GM20431 (cell line): ENCODE data around the gene TMEM196.

ENCODE experiments used
- in situ Hi-C: fragments of 300-500 bp; cut with MseI, MboI; formaldehyde crosslinking; loops from one replicate; pipeline ENCODE4 v1.15.0; 2020; ENCODE audit warnings: low sequenced_read_pairs; ENCODE audit not compliant: unreplicated experiment

The TMEM196 gene

GRCh38 chr7:19772841-19773760, at the start of gene TMEM196:
TSS of gene TMEM196 (minus strand) at chr7:19773617. CDS start at chr7:19772696, 921 bp downstream.
- in situ Hi-C loops, result loop anchor here (25.0 kb wide), 1 partner anchor 389 kb away; no protein-coding TSS in a partner anchor

DNA sequence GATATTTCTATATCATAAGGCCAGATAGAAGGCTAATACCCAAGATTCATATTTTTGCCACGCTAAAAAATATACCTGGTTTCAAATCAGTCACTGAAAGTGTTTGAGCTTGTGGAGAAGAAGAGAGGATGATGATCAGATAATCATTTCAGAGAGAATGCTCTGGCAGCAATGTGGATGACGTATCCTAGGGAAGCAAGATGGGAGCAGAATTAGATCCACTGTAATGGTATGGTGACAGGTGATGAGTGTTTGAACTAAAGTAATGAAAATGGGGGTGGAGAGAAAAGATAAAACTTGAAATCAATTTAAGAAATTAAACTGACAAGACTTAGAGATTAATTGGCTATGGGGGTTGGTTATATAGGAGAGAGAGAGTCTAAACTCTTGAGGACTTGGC, 42.7 kb upstream of the TMEM196 start:
- in situ Hi-C loops, result no loop called here

DNA sequence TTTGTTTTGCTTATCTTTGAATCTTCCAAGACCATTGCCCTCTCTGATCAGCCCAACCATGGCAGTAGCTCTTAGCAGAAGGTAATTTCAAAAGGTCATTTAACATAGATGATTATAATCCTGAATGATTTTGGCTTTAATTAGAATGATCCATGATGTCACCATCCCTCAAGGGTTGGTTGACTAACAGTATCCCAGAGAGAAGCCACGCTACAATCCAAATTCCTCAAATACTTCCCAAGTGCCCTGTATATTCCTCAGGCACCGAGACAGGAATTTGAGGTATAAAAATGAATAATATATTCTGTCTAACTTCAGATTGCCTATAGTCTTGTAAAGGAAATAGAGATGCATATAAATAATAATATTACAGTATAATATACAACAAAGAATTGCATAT, 42.1 kb upstream of the TMEM196 start:
- in situ Hi-C loops, result no loop called here

DNA sequence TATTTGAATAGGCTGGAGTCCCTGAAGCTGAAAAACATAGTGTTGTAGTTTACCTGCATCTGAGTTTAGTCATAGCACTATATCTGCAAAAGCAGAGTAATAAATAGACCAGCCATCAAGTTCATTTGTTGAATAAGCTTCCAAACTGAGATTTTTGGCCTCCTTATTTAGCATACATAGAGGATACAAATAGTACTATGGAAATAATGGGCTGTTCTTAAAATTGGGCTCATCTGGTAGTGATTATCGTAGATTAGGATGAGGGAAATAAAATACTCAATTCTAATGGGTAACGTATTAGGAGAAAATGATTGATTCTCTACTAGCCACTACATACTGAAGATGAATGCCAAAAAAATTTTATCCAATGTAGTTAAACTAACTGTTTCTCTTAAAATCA, 41.4 kb upstream of the TMEM196 start:
- in situ Hi-C loops, result no loop called here

GRCh38 chr7:19811386-19811785, 38.0 kb upstream of the TMEM196 start:
- in situ Hi-C loops, result no loop called here

DNA sequence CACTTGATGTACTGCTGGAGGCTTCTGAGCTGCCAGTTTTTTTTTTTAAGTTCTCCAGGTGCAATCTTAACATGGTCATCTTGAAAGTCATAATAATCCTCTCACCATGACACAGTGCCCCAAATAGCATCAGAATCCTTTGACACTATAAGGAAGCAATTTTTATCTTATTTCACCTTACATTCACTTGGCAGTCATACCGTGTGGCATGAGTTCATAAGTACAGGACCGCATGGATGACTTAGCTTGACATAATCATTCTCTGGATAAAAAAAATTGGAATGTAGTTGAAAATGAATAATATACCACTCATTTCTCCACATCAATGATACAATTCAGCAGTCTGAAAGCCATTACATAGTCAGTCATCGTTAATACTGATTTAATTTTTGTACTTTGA, 25.6 kb upstream of the TMEM196 start:
- in situ Hi-C loops, result no loop called here

- in situ Hi-C loops, result no loop called here
Measured at GRCh38 chr7:19783541-19783940, 10.1 kb upstream of the TMEM196 start.

GRCh38 chr7:19776981-19777380, 3.6 kb upstream of the TMEM196 start:
- in situ Hi-C loops, result no loop called here

DNA sequence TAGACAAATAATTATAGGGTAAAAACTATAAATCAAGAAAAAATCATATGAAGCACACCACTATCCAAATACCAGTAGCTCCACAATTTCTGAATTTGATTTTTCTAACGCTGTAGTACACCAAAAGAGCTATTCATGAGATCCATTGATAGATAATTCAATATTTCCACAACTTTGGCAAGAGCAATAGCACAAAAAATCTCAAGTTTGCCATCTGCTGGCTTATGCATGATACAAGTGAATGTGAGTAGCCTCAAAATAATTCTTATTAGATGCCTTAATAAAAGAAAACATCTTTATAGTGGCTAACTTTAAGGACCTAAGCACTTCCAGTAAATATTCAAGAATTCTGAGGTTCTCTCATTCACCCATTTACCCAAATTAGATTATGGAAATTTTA, 2.2 kb upstream of the TMEM196 start:
- in situ Hi-C loops, result no loop called here

GRCh38 chr7:19772306-19772705, 1.1 kb downstream of the TMEM196 start:
- in situ Hi-C loops, result loop anchor here (25.0 kb wide), 1 partner anchor 390 kb away; no protein-coding TSS in a partner anchor

- in situ Hi-C loops, result loop anchor here (10.0 to 25.0 kb wide), 2 partner anchors 400 to 552 kb away; no protein-coding TSS in a partner anchor
Measured at GRCh38 chr7:19762631-19763030, 10.8 kb downstream of the TMEM196 start.

GRCh38 chr7:19754521-19755116, 18.8 kb downstream of the TMEM196 start:
- in situ Hi-C loops, result loop anchor here (25.0 kb wide), 1 partner anchor 408 kb away; no protein-coding TSS in a partner anchor

DNA sequence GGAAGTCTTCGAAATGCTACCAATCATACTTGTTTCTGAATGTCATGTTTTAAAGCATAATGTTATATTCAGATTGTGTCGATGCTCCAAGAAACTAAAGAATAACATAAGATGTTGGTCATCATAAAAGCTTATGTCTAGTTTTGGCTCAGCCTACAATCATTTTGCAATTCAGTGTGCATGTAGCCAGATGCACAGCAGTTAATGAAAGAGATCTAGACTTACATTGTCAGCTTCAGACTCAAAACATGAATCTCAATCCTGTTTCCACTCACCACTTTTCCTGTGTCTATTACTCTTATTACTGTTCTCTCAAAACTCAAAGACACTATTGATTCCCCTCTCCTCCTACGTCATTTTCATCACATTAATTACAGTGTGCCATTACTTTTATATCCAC, 21.4 kb downstream of the TMEM196 start:
- in situ Hi-C loops, result loop anchor here (25.0 kb wide), 1 partner anchor 410 kb away; no protein-coding TSS in a partner anchor

GRCh38 chr7:19749658-19750057, 23.8 kb downstream of the TMEM196 start:
- in situ Hi-C loops, result loop anchor here (10.0 to 25.0 kb wide), 2 partner anchors 413 to 845 kb away; no protein-coding TSS in a partner anchor

DNA sequence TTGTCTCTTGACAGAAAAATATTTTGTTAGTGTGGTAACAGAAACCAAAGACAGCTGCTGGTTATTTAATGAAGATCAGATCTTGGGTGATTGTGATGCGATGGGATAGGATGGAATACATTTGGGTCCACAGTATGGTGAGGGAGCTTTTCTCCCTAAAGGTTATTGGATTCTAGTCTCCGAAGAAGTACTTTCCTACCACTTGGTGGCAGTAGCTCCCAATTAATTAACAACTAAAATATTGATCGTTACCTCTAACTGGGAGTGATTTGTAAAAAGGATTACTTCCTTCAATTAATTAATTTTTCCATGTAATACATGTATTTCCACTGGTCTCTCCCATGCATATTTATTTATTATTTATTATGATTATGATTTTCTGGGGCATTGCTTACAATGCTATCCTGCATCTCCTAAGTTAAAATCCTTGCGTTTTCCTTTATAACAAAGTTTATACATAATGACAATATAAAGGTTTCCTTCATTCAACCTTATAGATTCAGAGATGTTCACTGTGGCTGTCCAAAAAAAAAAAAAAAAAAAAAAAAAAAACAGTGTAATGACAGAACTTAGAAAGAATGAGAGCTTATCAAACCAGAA, 25.6 kb downstream of the TMEM196 start:
- in situ Hi-C loops, result loop anchor here (10.0 kb wide), 1 partner anchor 847 kb away; no protein-coding TSS in a partner anchor

DNA sequence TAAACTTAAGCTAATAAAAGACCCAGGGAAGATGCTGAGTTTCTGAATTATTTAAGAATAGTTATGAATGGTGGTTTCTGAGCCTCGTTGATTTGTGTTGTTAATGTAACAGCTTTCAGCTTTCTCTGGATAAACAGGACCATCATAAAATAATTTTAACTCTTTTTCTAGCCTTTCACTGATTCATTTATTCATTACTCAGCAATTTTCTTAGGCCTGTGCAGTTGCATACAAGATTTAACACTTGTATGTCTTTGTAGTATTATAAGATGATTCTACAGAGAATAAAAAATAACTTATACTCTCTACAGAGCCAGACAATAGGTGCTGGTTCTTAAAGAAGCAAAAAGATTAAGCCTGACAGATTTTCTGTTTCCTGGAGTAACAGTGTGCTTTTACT, 29.3 kb downstream of the TMEM196 start:
- in situ Hi-C loops, result loop anchor here (10.0 kb wide), 1 partner anchor 851 kb away; no protein-coding TSS in a partner anchor

- in situ Hi-C loops, result no loop called here
Measured at GRCh38 chr7:19728716-19729115, 44.7 kb downstream of the TMEM196 start.

DNA sequence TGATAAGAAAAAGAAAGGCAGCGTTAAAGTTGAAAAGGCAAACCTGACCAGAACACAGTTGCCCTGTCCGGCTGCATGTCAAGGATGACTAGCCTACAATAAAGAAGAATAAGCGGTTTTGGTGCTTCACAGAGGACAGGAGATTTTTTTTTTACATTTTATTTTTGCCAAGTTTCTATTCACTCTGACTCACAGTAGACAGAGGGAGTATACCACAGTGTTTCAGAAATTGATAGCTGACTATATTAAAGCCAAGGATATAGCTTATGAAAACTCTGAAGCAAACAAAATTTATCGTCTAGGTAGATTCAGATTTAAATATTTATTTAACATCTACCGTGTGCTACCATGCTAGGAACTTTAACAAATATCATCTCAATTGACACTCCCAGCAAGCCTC, 47.6 kb downstream of the TMEM196 start:
- in situ Hi-C loops, result no loop called here

DNA sequence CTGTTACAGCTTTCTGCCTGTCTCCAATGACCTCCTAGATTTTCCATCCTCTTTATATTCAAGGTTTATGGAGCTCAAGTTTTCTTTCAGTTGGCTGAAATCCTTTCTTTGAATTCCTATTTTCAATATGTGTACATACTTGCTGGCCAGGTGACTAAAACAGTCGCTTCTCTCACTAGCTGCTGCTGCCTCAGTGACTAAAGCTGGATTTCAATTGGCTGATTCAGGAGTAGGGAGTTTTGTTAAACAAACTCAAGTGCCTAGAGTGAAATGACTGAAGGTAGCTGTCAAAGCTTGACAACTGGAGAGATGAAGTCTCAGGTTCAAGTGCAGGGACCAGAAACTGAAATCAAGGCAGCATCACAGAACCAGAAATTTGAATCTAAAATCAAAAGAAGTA, 57.9 kb downstream of the TMEM196 start:
- in situ Hi-C loops, result no loop called here

DNA sequence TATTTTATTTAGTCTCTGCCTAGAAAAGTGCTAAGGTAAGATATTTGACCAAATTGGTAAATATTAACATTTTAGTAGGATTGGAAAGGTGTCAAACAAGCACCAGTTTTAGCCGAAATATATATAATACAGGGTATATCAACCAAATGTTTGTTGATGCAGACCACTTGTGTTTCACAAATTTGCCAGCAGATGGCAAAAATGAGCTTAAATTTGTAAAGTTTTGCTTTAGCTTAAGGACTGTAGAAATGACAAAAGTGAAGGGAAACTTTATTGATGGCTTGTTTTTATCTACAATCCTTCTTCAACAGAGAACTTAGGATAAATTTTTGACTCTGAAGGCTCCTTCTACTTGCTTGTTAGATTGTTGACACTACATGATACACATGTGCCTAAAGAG, 59.7 kb downstream of the TMEM196 start:
- in situ Hi-C loops, result no loop called here

- in situ Hi-C loops, result no loop called here
Measured at GRCh38 chr7:19709249-19709578, 64.2 kb downstream of the TMEM196 start.
